Stomach (tissue), 4 donors: ENCODE data around the gene CHSY3.

Source experiments
- POLR2A ChIP-seq, 4 donors: fragments of 450-650 bp; IDR thresholded peaks; one replicate each; pipeline ENCODE4 v1.6.1; 2016; ENCODE audit warnings: antibody characterized with exemption in 4 of 4, control low read depth in 2 of 4, mild to moderate bottlenecking in 1 of 4, moderate library complexity in 1 of 4
- POLR2AphosphoS5 ChIP-seq, 3 donors: sonication (generic); formaldehyde crosslinking; IDR thresholded peaks; one replicate each; pipeline ENCODE4 v1.6.1; 2016; ENCODE audit warnings: antibody characterized with exemption in 3 of 3
- TF ChIP-seq, protein P1 (sequence below), 7 experiments: fragments of 450-650 bp in 4 of 7; fragments of 200-600 bp in 3 of 7; sonication (generic) in 3 of 7; IDR thresholded peaks; one replicate each; pipeline ENCODE4 v1.5.1; 2016 to 2019; ENCODE audit warnings: antibody characterized with exemption in 7 of 7, control low read depth in 2 of 7, mild to moderate bottlenecking in 1 of 7

DNA sequence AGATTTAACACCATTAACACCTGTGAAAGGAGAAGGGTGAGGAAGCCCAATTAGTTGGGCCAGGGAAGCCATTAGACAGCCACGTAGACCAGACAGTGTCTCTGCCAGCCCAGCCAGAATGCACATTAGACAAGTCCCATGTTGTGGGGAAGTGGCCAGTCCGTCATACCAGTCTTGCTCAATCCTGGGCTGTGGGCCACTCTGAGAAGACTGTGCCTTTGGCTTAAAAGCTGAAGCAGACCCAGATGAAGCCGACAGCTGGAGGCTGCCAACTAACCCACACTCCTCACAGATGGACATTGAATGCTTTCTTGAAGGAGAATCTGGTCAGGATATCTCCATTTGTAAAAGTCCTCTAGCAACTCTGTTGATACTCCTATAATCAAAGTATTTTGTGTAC is 128.5 kb downstream of the CHSY3 start:
- TF ChIP-seq, protein P1, sequence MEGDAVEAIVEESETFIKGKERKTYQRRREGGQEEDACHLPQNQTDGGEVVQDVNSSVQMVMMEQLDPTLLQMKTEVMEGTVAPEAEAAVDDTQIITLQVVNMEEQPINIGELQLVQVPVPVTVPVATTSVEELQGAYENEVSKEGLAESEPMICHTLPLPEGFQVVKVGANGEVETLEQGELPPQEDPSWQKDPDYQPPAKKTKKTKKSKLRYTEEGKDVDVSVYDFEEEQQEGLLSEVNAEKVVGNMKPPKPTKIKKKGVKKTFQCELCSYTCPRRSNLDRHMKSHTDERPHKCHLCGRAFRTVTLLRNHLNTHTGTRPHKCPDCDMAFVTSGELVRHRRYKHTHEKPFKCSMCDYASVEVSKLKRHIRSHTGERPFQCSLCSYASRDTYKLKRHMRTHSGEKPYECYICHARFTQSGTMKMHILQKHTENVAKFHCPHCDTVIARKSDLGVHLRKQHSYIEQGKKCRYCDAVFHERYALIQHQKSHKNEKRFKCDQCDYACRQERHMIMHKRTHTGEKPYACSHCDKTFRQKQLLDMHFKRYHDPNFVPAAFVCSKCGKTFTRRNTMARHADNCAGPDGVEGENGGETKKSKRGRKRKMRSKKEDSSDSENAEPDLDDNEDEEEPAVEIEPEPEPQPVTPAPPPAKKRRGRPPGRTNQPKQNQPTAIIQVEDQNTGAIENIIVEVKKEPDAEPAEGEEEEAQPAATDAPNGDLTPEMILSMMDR (IDR thresholded peaks at IDR 0.05) = no peak
- TF ChIP-seq POLR2AphosphoS5 (IDR thresholded peaks at IDR 0.05) (no peak), POLR2A (IDR thresholded peaks at IDR 0.05) (no peak)
